ENCODE results near the gene LRRC10. TPM values are rescaled to one million over a fixed set of nuclear protein-coding genes. Genes with fewer than 3 reads are reported as not detected.

LRRC10 gene
- total and polyA plus RNA-seq, 10 of the 15 experiments (the other 5 are each of a cell fraction or from before 2014, with no cell fraction given) = not detected

- RAD21 ChIA-PET (ENCODE audit: unreplicated experiment) = no interaction called here
- CTCF ChIA-PET = interaction anchor here (1.1 kb wide), 1 partner anchor 16 kb away, joined by 3 read pairs; no protein-coding TSS in a partner anchor
- H3K36me3 ChIP-seq (ENCODE audit: control insufficient read depth in 2 of 2, insufficient read depth in 2 of 2, low read length in 1 of 2) = no peaks in the 10 kb centered on the region
- no peaks in the 10 kb centered on the region for H3K9me3 ChIP-seq (replicated peaks; ENCODE audit: control insufficient read depth, insufficient read depth, low read length)
- no peak overlapping the region for H3K9ac ChIP-seq (ENCODE audit: control insufficient read depth, insufficient read depth, low read length)
- no peaks in the 10 kb centered on the region for H4K20me1 ChIP-seq (ENCODE audit: control insufficient read depth, insufficient read depth)
- no peaks in the 10 kb centered on the region for H3K4me1 ChIP-seq (ENCODE audit: control insufficient read depth, insufficient read depth, low read length)
- H3K27ac ChIP-seq (ENCODE audit: control insufficient read depth, insufficient read depth) = no peak overlapping the region
- no peak overlapping the region for H3K4me2 ChIP-seq (ENCODE audit: control insufficient read depth, insufficient read depth)
- no TSS peak for BruUV-seq (replicated peaks)
- SMC1A ChIA-PET (ENCODE audit: uncharacterized antibody, unreplicated experiment) = interaction anchor here (1.9 kb wide), 1 partner anchor 15 kb away, joined by 5 read pairs; no protein-coding TSS in a partner anchor
- 55% methylated on average over 11 of the region's 11 CpGs for WGBS (ENCODE audit: insufficient coverage, insufficient replicate concordance, low lambda C conversion rate, missing lambda C conversion rate)
- H3K4me3 ChIP-seq = no peak overlapping the region
- intact Hi-C loops (cut with micrococcal nuclease; ENCODE audit: unreplicated experiment) (no loop called here), in situ Hi-C loops (cut with MboI) (no loop called here)
- DNase-seq (ENCODE audit: low read depth, low spot score) = no peak
- no peak for FAIRE-seq
- H3K27me3 ChIP-seq (replicated peaks in 1 of 2; ENCODE audit: control insufficient read depth in 2 of 2, insufficient read depth in 2 of 2, low read length in 1 of 2) = no peaks in the 10 kb centered on the region
- no peak for ATAC-seq
- POLR2A ChIA-PET = no interaction called here
- TF ChIP-seq, protein P1, sequence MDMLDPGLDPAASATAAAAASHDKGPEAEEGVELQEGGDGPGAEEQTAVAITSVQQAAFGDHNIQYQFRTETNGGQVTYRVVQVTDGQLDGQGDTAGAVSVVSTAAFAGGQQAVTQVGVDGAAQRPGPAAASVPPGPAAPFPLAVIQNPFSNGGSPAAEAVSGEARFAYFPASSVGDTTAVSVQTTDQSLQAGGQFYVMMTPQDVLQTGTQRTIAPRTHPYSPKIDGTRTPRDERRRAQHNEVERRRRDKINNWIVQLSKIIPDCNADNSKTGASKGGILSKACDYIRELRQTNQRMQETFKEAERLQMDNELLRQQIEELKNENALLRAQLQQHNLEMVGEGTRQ (IDR thresholded peaks at IDR 0.05; ENCODE audit: borderline replicate concordance, low read depth, low read length) = no peak
- TF ChIP-seq BRCA1 (IDR thresholded peaks at IDR 0.05; ENCODE audit: low read depth, low read length) (no peak), RFX5 (IDR thresholded peaks at IDR 0.05; ENCODE audit: low read depth, low read length) (no peak), WRNIP1 (IDR thresholded peaks at IDR 0.05; ENCODE audit: borderline replicate concordance, low read depth, low read length) (no peak), NR2C1 (IDR thresholded peaks at IDR 0.05) (no peak), NKRF (conservative IDR thresholded peaks at IDR 0.05) (no peak)
- TF ChIP-seq, protein P2, sequence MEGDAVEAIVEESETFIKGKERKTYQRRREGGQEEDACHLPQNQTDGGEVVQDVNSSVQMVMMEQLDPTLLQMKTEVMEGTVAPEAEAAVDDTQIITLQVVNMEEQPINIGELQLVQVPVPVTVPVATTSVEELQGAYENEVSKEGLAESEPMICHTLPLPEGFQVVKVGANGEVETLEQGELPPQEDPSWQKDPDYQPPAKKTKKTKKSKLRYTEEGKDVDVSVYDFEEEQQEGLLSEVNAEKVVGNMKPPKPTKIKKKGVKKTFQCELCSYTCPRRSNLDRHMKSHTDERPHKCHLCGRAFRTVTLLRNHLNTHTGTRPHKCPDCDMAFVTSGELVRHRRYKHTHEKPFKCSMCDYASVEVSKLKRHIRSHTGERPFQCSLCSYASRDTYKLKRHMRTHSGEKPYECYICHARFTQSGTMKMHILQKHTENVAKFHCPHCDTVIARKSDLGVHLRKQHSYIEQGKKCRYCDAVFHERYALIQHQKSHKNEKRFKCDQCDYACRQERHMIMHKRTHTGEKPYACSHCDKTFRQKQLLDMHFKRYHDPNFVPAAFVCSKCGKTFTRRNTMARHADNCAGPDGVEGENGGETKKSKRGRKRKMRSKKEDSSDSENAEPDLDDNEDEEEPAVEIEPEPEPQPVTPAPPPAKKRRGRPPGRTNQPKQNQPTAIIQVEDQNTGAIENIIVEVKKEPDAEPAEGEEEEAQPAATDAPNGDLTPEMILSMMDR (IDR thresholded peaks at IDR 0.05 in 2 of 3, conservative IDR thresholded peaks at IDR 0.05 in 1 of 3; ENCODE audit: control insufficient read depth in 2 of 3, extremely low read depth in 1 of 3, insufficient read depth in 1 of 3, low read depth in 3 of 3, low read length in 3 of 3) = no peak
- no peaks in the 10 kb centered on the region for H3K79me2 ChIP-seq (ENCODE audit: control insufficient read depth, insufficient read depth, low read length)
- no peak overlapping the region for H2AFZ ChIP-seq (ENCODE audit: control insufficient read depth, low read depth, low read length)
These were observed 45.1 kb upstream of the LRRC10 start for GRCh38 chr12:69655616-69656340.

Data from GM12878 (cell line).